ENCODE results near the gene MYLIP.

GRCh38 chr6:16129623-16130401, 926 bp downstream of the MYLIP start:
- TF ChIP-seq CTCF (IDR thresholded peaks at IDR 0.05) = no peak
- no peak for TF ChIP-seq POLR2A (IDR thresholded peaks at IDR 0.05)
- TF ChIP-seq POLR2AphosphoS5 (IDR thresholded peaks at IDR 0.05) = no peak
- TF ChIP-seq EP300 (IDR thresholded peaks at IDR 0.05) = no peak
